Stimulated activated CD8-positive, alpha-beta memory T cell treated with anti-CD3 and anti-CD28 coated beads, Interleukin-12 subunit alpha, Interleukin-12 subunit beta, amount 100 ng/mL, for 1 hour (primary cell): ENCODE measurements around the gene KIAA2012.
"Not testable (repeated sequence)": the region's sequence is repeated elsewhere in the genome, so short reads cannot be mapped to it uniquely, and the experiment has no call there.

Experiments used
- DNase-seq: peaks from one replicate; pipeline ENCODE4 v3.0.0-alpha.2; 2020; ENCODE audit warnings: low read depth

Gene KIAA2012

GRCh38 chr2:202201220-202202160 lies 128.4 kb downstream of the KIAA2012 start:
- no peak for DNase-seq

- DNase-seq: no peak
Observed at GRCh38 chr2:202203348-202203747, 130.3 kb downstream of the KIAA2012 start.

DNA sequence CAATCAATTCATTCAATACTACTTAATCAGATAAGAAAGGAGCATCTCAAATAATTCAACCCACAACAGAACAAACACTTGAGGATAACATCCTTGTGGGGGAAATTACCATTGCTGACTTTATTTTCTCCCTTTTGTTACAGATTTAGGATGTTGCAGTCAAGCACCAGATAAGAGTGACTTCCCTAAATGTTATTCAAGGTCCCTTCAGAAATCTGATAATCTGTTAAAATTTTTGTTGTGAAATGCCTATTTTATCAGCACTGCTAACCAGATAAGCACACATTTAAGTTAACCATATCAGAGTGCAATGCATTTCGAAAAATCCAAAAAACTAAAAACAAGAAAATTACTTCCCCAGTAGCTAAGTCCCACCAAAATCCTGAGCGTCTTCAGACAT lies 131.8 kb downstream of the KIAA2012 start:
- no peak for DNase-seq

- DNase-seq: no peak
Observed at GRCh38 chr2:202208526-202208925, 135.5 kb downstream of the KIAA2012 start.

GRCh38 chr2:202215179-202215578 lies 142.1 kb downstream of the KIAA2012 start:
- DNase-seq: no peak

DNA sequence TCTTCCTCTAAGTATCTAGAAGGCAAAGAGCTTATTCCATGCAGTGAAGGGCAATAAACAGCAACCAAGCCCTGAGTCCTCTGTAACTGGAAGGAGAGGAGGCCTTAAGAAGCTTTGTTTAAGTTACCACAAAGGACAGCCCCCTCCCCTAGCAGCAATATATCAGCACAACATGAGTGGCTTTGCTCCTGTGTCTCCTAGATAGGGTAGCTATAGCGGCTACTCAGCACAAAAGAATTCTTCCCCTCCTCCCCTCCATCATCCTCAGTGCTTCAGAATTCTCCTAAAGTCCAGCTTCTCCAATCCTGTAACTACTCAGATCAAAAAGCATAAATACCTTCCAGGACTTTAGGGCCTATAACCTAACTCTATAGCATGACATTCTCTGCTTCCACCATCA lies 148.8 kb downstream of the KIAA2012 start:
- DNase-seq: no peak

DNA sequence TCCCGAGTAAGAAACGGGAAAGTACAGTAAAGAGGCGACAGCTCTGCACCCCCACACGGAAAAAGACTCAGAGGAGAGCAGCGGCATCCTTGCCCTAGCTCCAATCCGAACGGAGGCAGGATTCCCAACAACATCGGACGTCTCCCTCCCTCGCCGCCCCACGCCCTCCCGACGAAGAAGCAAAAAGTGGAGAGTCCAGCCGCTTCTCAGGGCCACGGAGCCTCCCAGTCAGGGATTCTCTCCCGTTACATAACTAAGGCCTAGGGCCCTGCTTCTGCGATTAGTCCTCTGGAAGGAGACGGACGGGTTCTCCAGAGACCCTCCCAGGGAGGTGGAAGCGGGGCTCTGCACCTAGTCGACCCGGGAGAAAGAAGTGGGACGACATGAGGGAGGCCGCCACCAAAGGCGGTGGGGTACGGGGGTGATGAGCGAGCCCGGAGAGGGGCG lies 164.8 kb downstream of the KIAA2012 start:
- DNase-seq: peak; percentile 1

DNA sequence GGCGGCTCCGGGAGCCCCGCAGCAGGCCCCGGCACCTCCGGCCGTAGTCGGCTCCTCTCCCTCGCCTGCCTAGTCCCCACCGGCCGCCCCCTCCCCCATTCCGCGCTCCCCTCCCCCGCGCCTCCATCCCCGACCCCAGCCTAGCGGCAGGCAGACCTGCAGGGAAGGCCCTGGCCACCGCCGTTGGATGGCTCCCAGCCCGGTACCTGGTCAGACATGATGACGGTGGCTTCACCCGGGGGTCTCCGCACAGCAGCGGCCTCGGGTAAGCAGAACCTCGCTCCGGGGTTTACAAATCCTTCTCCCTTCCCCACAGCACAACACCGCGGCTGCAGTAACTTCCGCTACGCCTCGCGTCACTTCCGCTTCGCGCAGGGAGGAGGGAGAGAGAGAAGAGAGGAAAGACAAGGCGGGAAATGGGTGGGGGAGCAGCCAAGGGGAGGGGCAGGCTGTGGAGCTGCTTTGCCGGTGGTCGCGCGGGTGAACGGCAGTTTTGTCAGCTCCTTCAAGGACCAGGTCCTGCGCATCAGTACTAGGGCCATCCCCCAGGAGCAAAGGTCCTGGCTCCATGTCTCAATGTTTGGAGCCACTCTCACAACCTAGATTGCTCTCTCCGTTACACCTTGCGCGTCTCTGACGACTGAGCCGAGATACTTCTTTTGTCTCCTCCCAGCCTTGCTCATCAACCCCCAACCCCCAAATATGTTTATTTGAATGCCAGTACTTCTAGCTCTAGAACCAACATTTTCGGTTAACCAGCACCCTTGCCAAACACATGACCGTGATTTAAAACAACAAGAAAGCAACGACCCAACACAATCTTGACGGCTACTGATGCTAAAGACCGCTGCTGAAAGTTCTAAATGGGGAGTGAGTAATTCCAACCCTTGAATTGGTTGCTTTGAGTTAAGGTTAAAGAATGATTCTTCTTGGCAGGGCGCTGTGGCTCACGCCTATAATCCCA lies 165.5 kb downstream of the KIAA2012 start, which contains the start of gene SUMO1:
SUMO1 (minus strand) TSS at position 364 of the 964 bp plus-strand sequence; CDS start at position 218, 146 bp downstream.
- DNase-seq: peak; percentile 85

DNA sequence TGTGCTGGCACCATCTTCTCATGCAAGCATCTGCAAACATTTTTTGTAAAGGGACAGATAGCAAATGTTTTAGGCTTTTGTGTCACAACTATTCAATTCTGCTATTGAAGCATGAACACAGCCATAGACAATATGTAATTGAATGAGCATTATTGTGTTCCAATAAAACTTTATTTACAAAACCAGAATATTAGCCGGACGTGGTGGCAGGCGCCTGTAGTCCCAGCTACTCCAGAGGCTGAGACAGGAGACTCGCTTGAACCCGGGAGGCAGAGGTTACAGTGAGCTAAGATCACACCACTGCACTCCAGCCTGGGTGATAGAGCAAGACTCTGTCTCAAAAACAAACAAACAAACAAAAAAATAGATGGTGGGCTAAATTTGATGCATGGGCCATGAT lies 174.7 kb downstream of the KIAA2012 start:
- not testable (repeated sequence) for DNase-seq

DNA sequence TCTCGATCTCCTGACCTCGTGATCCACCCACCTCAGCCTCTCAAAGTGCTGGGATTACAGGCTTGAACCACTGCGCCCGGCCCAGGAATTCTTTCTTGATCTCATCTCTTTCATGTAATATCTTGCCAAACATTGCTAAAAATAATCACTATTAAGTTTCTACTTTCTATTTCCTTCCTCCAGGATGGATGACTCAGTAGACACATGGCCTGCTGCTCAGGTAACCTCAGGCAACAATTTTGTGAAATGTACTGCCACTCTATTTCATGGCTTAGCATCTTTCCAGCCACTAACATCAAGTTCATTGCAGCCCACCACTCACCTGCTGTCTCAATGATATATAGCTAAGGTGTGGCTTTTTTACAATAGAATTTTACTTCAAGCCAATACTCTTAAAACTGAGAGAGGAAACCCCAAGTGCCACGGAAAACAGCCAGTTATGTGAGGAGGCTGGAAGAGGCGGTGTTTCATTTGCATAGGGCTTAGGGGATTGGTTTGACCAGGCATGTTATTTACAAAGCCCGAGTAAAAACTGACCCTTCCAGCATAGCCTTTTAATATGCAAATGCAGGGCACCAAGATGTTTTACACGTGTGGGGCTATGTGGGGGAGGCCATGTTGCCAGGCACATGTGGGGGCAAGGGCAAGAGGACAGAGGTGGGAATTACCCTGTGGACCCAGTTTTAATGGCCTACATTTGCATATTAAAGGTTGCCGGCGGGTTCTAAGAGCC lies 176.6 kb downstream of the KIAA2012 start:
- DNase-seq: no peak

- DNase-seq: no peak
Observed at GRCh38 chr2:202251494-202251893, 178.4 kb downstream of the KIAA2012 start.
